Measurements from ENCODE around the gene BAHCC1. TPM values are rescaled to one million over a fixed set of nuclear protein-coding genes. Genes with fewer than 3 reads are reported as not detected.

BAHCC1 gene
- total and polyA plus RNA-seq, 2 of the 8 experiments (the other 6 are each of a cell fraction or from before 2014, with no cell fraction given) = 0.26 to 0.58 TPM

DNA sequence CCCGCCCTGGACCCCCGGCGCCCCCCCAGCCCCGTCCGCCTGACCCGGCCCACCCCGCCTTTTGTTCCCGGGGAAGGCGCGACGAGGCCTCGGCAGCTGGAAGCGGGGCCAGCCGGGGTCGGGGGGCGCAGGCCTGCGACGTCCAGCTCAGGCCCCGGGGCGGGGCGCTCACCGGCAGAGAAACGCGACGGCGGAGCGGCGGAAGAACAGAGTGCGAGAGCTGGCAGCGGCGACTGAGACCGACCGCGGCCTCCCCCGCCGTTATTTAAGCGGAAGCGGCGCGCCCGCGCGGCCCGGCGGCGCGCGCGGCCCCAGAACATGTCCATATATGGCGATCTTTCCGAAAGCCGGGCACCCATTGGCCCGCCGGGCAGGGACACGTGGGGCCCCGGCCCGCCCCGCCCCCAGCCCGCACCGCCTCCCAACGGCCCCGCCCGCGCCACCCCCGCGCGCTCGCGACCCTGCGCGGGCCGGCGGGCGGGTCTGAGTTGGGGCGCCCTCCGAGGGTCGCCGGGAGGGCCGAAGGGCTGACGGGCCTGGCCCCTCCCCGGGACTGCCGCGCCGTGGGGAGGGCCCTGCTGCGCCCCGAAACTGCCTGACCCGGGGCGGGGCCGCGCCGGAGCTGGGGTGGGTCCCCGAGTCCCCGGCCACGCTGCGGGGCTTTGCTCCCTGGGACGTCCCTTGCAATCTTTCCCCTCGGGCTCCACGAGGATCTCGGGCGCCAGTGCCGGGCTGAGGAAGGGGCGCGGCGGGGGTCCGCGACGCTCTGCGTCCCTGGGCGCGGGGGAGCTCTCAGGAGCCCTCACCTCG, 117.5 kb downstream of the BAHCC1 start, which contains the start of gene ACTG1 (continued):
- peak; percentile 13; the same call in 1 of the 2 replicates for TF ChIP-seq EGR1 (IDR thresholded peaks at IDR 0.05; ENCODE audit: borderline replicate concordance, low read depth, low read length)
- TF ChIP-seq SUZ12 (IDR thresholded peaks at IDR 0.05; ENCODE audit: low read length) = no peak; the same call in 1 of the 2 replicates
- no peak for TF ChIP-seq SAP30 (IDR thresholded peaks at IDR 0.05; ENCODE audit: insufficient read depth, insufficient replicate concordance, low read length)
- TF ChIP-seq, protein P1, sequence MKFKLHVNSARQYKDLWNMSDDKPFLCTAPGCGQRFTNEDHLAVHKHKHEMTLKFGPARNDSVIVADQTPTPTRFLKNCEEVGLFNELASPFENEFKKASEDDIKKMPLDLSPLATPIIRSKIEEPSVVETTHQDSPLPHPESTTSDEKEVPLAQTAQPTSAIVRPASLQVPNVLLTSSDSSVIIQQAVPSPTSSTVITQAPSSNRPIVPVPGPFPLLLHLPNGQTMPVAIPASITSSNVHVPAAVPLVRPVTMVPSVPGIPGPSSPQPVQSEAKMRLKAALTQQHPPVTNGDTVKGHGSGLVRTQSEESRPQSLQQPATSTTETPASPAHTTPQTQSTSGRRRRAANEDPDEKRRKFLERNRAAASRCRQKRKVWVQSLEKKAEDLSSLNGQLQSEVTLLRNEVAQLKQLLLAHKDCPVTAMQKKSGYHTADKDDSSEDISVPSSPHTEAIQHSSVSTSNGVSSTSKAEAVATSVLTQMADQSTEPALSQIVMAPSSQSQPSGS (IDR thresholded peaks at IDR 0.05; ENCODE audit: low read length) = no peak
- peak; percentile 22 for TF ChIP-seq KDM4A (IDR thresholded peaks at IDR 0.05; ENCODE audit: low read depth, low read length, severe bottlenecking)
- no peak for TF ChIP-seq MAX (IDR thresholded peaks at IDR 0.05)
- TF ChIP-seq RXRA (IDR thresholded peaks at IDR 0.05; ENCODE audit: insufficient read depth, low read depth, low read length) = no peak
- TF ChIP-seq RAD21 (IDR thresholded peaks at IDR 0.05 in 1 of 2, conservative IDR thresholded peaks at IDR 0.05 in 1 of 2; ENCODE audit: low read depth in 2 of 2, low read length in 2 of 2) = no peak
- TF ChIP-seq FOSL1 (IDR thresholded peaks at IDR 0.05; ENCODE audit: insufficient read depth, low read depth, low read length) = no peak
- TF ChIP-seq SP1 (IDR thresholded peaks at IDR 0.05; ENCODE audit: low read depth, low read length) = peak; percentile 64; the same call in 1 of the 2 replicates
- 0 out of 4 replicates have a peak, but pooled peaks of 1 of the 2 experiments have one; percentile 21 for TF ChIP-seq SIN3A (conservative IDR thresholded peaks at IDR 0.05 in 1 of 2, IDR thresholded peaks at IDR 0.05 in 1 of 2; ENCODE audit: low read depth in 1 of 2, low read length in 2 of 2)
- no peak for TF ChIP-seq BRCA1 (IDR thresholded peaks at IDR 0.05; ENCODE audit: low read depth, low read length)
- peak; percentile 99 for TF ChIP-seq SRF (IDR thresholded peaks at IDR 0.05; ENCODE audit: low read depth, low read length)
- peak; percentile 98 for TF ChIP-seq TBP (IDR thresholded peaks at IDR 0.05; ENCODE audit: low read depth, low read length)
- peak in 1 of 2 experiments; percentile 86; a peak in 1 of 4 replicates for TF ChIP-seq HDAC2 (IDR thresholded peaks at IDR 0.05; ENCODE audit: borderline replicate concordance in 1 of 2, low read depth in 2 of 2, low read length in 2 of 2)
- TF ChIP-seq POU5F1 (IDR thresholded peaks at IDR 0.05; ENCODE audit: low read depth, low read length) = no peak
- 0 out of 2 replicates have a peak, but pooled peaks have one; percentile 10 for TF ChIP-seq CHD2 (IDR thresholded peaks at IDR 0.05; ENCODE audit: low read length)
- TF ChIP-seq, protein P2, sequence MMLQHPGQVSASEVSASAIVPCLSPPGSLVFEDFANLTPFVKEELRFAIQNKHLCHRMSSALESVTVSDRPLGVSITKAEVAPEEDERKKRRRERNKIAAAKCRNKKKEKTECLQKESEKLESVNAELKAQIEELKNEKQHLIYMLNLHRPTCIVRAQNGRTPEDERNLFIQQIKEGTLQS (IDR thresholded peaks at IDR 0.05; ENCODE audit: insufficient read depth, low read depth, low read length) = no peak
- peak; percentile 97 for TF ChIP-seq POLR2A (IDR thresholded peaks at IDR 0.05; ENCODE audit: control extremely low read depth in 1 of 2, low read depth in 2 of 2, low read length in 2 of 2)

Data from H1 (cell line).